Eye (tissue), 1 donor: Measurements from ENCODE around the gene C2orf69.

Source experiments
- DNase-seq: peaks from one replicate; pipeline ENCODE4 v3.0.0-alpha.2; 2015

The C2orf69 gene, protein sequence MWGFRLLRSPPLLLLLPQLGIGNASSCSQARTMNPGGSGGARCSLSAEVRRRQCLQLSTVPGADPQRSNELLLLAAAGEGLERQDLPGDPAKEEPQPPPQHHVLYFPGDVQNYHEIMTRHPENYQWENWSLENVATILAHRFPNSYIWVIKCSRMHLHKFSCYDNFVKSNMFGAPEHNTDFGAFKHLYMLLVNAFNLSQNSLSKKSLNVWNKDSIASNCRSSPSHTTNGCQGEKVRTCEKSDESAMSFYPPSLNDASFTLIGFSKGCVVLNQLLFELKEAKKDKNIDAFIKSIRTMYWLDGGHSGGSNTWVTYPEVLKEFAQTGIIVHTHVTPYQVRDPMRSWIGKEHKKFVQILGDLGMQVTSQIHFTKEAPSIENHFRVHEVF

DNA sequence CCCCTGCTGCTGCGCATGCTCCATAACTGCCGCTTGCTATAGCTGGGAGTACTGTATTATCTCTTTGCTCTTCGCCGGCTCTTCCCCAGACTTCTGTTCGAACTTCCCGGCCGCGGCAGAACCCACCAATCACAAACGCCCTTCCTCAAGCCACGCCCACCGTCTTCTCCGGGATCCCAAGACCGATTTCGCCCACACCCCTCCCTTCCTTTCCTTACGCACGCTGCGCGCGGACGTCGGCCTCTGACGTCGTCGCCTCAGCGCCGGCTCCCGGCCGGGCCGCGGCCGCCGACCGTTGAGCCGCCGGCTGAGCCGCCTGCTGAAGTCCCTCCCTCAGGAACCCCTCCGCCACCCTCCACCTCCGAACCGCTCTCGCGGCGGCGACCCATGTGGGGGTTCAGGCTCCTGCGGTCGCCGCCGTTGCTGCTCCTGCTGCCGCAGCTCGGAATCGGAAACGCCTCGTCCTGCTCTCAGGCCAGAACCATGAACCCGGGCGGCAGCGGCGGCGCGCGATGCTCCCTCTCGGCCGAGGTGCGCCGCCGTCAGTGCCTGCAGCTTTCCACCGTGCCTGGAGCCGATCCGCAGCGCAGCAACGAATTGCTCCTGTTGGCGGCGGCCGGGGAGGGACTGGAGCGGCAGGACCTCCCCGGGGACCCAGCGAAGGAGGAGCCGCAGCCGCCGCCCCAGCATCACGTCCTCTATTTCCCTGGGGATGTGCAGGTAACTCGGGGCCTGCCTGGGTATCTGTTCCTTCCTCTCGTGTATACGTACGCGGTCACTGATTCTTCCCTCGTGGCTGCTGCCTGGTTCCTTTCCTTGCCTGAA, at the start of gene C2orf69:
TSS of gene C2orf69 (plus strand) at position 242 of the 825 bp plus-strand sequence. CDS start at position 388, 146 bp downstream.
- peak; percentile 99 for DNase-seq

DNA sequence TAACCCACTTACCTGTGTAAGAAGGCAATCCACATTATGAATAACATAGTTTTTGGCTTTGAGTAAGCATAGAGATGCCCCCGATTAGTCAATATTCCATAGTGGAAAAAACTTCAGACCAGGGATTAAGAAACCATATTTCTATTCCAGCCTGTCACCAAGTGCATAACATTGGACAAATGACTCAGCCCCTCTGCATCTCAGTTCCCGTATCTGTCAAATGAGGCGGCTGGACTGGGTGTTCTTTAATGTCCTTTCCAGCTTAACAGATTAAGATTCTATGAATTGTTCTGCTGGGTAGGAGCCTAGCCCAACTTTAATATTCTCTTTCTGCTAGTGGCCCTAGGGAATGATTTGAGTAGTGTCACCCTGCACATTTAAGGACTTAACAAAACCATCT, 48.3 kb upstream of the C2orf69 start:
- DNase-seq: no peak

DNA sequence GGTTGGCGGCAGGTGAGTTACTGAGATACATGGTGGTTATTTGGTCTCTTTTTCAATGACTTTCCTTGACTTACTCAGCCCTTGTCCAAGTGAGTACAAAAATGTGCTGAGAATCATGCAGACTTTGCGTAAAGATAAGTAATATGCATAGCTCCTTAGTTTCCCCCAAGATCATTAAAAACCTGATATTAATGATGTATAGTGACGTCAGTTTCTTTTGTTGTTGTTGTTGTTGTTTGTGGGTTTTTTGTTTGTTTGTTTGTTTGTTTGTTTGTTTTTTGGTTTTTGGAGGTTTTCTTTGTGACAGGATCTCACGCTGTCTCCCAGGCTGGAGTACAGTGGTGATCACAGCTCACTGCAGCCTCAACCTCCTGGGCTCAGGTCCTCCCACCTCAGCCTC, 45.2 kb upstream of the C2orf69 start:
- DNase-seq: no peak

DNA sequence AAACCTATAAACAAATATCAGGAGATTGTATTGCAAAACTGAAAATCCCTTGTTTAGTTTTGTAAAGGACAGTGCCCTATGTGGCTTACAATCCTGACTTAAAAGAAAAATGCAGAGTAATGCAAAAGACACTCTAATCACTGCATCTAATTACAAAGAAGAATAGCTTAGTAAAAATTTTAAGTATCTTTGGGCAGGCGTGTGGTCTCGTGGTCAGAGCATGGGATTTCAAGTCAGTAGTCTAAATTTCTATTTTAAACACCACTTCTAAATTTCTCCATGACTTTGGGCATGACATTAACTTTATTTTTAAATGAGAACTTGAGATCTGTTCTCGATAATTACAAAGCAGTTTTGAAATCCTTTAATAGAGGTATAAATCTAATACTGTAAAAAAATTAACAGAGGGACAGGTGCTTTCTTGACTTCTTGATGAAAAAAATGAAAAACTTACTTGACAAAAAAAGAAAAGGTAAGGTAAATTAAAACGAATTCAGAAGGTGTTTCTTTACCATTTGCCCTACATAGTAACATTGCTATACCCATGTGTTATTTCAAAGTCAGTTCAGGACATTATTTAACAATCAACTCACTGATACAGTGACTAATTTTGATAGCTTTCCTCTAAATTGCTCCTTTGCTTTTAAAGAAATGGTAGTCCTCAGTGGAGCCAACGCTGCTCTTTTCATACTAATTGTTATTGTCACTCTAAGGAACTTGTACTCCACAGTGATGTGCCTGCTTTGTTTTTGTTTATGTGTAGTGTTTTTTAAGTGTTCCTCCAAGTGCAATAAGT, 42.5 kb upstream of the C2orf69 start:
- no peak for DNase-seq

DNA sequence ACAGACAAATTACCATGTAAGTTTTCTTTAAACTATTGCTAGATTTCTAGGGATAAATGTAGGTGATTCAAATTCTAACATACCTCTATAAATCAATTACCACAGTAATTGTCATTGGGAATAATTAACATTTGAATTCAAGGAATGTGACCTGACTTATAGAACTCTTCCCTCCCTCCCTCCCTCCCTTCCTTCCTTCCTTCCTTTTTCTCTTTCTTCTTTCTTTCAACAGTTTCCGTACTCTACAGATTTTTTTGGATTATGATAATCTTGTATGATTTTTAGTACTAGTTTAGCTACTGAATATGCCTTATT, 41.9 kb upstream of the C2orf69 start:
- no peak for DNase-seq

DNA sequence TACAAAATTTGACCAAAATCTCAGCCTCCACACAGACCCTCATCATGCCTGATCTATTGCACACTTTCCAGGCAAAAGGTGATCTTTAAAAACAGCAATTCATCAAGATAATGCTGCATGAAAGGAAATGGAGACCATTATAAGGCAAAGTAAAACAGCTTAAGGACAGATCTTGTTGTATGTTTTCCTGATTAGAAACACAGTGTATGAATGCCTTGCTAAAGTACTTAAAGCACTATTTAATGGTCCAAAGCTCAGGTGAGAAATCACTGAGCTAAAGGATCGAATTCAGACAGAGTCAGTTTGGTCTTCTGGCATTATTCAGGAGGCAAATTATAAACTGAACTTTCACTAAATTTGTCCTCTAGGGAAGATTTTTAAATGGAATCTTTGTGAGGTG, 41.4 kb upstream of the C2orf69 start:
- DNase-seq: no peak

DNA sequence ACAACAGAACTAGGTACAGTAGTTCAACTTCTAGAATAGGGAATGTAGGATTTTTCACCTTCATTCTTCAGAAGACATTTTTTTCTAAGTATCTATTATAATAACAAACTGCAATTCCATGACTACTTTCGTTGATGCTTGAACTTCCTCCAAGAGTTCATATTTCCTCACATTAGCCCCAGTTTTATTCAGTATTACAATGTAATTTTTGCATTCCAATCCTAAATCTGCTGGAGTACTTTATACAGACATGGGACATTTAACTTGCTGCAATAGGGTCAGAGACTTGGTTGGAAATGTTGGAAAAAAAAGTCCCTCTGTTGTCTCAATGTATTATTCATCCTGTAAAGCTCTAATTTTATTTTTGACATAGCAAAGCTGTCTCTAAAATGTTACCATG, 40.5 kb upstream of the C2orf69 start:
- DNase-seq: no peak

DNA sequence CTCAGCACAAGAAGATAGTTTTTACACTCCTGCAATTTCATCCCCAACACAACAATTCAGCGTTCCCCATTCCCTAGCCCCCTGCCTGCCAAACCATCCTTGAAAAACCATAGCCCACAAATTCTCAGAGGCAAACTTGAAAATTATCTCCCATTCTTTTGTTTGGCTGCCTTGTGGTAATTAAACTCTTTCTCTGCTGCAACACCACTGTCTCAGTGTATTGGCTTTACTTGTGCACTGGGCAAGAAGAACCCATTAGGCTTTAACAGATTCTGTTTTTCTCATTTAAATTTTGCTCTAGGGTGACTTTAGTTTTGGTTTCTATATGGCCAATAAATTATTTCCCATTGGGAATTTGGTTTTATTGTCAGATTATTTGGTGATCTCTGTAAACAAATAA, 36.9 kb upstream of the C2orf69 start:
- DNase-seq: no peak

DNA sequence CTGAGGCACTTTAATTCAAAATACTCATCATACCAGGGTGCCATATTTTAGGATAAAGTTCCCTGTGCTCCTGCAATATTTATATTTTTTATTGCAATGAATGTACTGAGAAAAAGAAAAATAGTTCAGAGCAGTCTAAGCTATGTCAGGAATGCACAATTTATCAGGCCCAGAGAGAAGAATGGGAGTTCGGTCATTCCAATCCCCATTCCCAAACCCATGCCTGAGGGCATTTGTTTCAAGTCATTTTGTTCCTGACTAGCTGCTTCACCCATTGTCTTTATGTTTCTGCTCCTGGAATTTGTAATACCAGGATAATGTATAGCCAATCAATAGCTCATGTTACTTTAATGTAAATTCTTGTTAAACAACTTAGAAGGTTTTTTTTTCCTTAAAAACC, 35.7 kb upstream of the C2orf69 start:
- no peak for DNase-seq

DNA sequence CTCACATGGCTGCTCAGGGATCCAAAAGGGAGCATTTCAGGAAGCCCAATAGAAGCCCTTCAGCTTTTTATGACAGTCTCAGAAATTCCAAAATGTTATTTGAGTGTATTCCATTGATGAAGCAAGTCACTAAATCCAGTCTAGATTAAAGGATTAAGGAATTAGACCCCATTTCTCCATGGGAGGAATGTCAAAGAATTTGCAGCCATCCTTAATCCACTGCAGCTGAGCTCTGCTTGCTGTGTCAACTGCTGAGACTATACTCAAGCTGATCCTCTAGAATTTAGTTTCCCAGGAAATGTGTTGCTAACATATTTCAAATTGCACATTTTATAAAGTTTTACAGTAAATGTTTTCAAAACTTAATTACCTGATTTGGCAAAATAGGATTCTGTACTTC, 28.4 kb upstream of the C2orf69 start:
- peak; percentile 16 for DNase-seq

DNA sequence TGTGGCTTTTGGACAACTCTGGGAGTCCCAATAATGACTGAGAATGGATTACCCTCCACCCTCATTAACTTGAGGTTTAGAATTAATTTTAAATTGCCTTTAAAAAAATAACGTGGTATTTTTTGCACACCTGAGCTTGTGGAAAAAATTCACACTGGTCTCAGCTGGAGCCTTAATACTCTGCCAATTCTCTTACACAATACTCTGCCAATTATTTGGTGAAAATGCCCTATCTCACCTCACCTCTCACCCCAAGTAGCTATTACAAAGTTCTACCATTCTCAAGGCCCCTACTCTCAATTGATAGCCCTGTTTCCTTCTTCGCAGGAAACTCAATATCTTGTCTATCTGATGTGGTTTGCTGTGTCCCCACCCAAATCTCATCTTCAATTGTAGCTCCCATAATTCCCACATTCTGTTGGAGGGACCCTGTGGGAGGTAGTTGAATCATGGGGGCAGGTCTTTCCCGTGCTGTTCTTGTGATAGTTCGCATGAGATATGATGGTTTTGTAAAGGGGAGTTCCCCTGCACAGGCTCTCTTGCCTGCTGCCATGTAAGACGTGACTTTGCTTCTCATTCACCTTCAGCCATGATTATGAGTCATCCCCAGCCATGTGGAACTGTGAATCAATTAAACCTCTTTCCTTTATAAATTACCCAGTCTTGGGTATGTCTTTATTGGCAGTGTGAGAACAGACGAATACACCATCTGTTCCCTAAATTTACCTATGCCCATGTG, 27.4 kb upstream of the C2orf69 start:
- DNase-seq: no peak

DNA sequence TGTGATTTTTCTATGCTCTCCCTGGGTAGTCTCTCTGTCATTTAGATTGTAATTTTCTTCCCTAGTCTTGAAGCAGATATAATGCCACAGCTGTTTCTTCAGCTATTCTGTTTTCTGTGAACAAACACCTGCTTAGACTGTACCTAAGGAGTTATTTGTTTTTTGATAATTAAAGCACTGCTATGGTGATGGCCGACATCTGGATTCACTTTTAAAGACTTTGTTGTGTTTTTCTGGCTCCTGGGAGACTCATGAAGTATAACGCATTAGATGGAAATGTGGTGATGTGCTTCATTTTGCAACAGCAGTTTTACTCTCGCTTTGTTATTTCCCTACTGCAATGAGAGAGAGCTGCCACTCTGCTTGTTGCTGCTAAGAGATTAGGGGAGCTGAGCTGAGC, 15.7 kb upstream of the C2orf69 start:
- peak; percentile 25 for DNase-seq

DNA sequence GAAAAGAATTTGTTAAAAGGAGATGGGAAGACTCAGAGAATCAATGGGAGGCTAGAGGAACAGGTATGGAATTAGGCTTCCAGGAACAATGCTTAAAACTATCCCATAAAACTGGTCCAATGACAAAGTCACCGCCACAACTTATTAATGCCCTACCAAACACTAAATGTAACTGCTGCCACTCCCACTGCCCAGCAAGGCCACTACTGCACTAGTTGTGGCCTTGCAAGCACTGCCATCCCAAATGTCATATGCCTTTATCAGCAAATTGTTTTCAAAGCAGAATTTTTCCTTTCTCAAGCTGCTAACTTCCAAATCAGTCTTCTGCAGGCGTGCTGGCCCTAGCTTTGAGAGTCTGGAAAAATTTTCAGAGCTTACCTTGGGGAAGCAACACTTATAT, 14.5 kb upstream of the C2orf69 start:
- no peak for DNase-seq

DNA sequence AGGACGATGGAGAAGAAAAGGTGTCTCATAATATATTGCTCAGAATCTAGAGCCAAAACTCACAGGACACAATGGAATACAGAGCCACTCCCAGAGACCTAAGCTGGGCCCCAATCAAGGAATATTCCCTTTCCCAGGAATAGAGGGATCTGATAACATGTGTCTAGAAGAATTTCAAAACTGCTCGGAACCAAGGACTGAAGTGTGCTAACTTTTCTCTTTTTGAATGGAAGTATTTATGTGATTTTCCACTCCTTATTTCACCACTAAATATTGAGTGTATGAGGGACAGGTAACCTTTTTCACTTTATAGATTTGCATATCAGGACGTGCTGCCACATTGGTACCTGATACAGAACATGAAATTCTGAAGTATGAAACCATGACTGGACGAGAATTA, 9.2 kb upstream of the C2orf69 start:
- no peak for DNase-seq

DNA sequence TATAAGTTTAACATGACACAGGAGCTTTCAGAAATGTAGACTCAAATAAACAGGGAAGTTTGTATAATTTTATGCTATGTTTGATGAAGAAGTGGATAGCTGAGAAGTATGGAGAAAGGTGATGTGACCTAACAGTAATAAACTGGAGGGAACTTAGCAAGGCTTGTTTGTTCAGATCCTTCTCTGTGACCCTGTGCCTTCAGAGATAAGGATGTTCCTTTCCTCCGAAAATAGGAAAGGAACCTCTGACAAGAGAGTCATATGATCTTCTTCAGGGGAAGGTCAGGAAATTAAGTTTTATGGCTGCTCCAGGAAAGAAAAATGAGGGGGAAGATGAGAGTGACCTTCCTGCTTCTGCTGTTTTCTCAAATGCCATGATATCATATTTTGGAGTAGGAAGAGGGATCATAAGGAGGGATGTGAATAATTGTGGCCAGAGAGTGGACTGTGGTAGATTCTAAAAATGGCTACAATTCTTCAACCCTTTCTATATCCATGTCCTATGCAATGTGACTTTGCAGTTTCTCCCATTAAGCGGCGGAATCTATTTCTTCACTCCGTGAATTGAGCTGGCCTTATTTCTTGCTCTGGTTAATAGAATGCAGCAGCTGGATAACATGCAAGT, 8.5 kb upstream of the C2orf69 start:
- DNase-seq: no peak

DNA sequence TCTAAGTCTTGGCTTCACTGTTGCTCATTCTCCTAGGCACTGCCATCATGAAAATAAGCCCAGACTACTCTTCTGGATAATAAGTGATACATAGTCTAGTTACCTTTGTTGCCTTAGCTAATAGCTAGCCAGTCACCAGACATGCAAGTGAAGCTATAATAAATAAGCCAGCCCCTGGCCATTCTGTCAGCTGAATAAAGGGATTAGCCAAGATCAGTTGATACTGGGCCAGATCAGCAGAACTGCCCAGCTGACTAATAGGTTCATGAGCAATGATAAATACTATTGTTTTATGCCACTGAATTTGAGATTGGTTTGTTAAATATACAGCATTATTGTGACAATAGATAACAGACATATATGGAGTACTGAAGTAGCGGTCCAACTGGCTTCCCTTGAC, 8.0 kb upstream of the C2orf69 start:
- no peak for DNase-seq

DNA sequence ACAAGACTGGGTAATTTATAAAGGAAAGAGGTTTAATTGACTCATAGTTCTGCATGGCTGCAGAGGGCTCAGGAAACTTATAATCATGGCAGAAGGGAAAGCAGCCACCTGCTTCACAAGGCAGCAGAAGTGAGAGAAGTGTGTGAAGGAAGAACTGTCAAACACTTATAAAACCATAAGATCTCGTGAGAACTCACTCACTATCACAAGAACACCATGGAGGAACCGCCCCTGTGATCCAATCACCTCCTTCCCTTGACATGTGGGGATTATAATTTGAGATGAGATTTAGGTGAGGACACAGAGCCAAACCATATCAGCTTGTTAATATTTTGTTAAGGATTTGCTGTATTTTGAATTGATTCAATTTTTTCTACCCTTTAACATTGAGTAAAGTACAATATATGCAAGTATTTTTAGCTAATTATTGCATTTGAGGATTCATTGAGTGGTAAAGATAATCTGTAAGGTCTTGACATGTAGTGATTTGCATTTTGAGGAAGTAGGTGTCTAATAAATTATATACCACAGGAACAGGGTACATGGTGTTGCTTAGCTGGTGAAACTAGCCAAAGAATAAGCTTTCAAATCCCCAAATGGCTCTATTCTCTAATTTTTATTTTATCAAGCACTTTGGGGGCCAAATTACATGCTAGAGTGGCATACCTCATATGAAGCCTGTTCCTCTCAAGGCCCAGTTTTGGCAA, 3.9 kb upstream of the C2orf69 start:
- DNase-seq: no peak

DNA sequence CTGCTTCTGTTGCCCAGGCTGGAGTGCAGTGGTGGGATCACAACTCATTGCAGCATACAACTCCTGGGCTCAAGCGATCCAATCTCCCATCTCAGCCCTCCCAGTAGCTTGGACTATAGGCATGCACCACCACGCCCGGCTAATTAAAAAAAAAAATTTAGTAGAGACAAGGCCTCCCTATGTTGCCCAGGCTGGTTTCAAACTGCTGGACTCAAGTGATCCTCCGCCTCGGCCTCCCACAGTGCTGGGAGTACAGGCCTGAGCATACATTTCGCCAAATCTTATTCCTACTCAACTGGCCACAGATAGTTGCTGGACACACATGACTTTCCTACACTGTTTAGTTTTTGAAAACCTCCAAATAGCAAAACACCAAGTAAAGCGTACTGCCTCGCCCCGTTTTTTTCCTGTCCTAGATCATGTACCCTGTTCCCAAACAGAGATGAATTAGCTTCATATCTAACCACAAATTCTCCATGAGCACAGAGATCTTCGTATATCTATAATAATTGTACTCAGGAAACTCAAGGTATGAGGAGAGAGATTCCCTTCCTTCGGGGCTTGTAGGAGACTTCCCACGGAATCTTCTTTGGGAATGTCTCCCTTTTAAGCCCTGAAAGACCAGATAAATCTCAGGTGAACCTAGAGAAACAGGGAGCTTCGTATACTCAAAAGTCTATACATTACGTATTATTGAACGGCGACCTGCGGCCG, 598 bp upstream of the C2orf69 start:
- DNase-seq: no peak

DNA sequence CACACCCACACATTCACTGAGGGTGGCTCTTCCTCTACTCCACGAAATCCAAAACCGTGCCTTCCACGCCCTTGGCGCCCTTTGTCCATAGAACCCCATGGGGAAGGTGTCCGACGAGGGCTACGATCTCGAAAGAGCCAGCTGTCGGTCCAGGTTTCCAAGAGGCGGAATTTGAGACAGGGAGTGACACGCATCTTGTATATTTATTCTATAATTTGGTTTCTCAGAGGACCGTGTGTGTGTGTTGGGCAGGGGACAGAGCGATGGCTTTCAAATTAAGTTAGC, 726 bp downstream of the C2orf69 start:
- DNase-seq: no peak

DNA sequence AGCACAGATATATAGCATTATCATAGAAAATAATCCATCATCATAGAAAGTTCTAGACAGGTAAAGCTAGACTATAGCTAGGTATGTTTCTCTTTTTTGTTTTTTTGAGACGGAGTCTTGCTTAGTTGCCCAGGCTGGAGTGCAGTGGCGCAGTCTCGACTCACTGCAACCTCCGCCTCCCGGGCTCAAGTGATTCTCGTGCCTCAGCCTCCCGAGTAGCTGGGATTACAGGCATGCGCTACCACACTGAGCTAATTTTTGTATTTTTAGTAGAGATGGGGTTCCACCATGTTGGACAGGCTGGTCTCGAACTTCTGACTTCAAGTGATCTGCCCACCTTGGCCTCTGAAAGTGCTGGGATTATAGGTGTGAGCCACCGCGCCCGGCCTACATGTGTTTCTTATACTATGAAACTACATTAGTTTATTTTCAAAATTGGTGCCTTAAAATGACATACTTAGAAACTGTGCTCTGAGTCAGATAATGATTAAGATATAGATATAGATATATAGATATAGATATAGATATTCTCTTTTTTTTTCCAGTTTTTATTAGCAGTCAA, 1.5 kb downstream of the C2orf69 start:
- DNase-seq: peak; percentile 8

DNA sequence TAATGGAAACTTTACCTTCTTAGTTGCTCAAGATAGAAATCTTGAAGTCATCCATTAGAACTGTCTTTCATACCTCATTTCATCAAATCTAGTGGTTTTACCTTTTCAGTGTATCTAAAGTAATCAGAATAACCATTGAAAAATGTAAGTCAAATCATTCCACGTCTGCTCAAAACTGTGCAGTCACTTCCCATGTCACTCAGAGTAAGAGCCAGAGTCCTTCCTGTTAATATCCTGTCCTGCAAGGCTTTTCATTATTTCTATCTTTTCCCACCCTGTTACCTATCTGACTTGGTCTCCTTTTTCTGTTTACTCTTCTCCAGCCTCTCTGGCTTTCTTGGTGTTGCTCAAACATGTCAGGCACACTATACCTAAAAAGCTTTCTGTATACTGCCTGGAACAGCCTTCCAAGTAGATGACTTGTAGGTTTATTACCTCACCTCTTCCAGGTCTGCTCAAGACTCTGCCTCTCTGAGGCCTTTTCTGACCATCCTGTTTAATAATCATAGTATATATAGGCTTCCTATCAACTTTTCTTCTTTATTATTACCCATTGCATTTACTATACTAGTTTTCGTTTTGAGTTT, 3.4 kb downstream of the C2orf69 start:
- DNase-seq: no peak
